A549 (cell line): ENCODE data around the gene HSF2BP.
"Not testable (repeated sequence)": the region's sequence is repeated elsewhere in the genome, so short reads cannot be mapped to it uniquely, and the experiment has no call there.

Experiments used
- CTCF ChIP-seq: fragments of >200 bp; sonication (Bioruptor Twin); formaldehyde crosslinking; IDR thresholded peaks from 3 replicates; pipeline ENCODE4 v1.5.1; 2016
- MAX ChIP-seq: IDR thresholded peaks from 2 replicates; pipeline ENCODE4 v1.6.1; 2012
- POLR2A ChIP-seq: IDR thresholded peaks from 2 replicates; pipeline ENCODE4 v1.6.1; 2012; ENCODE audit warnings: mild to moderate bottlenecking, low read length
- RNF2 ChIP-seq: fragments of 200-600 bp; sonication (generic); IDR thresholded peaks from 2 replicates; pipeline ENCODE4 v1.6.1; 2016; ENCODE audit warnings: low read depth, mild to moderate bottlenecking, antibody characterized with exemption, moderate library complexity, borderline replicate concordance

GRCh38 chr21:43485016-43485415, 174.3 kb downstream of the HSF2BP start:
- not testable (repeated sequence) for TF ChIP-seq RNF2, CTCF, MAX, POLR2A
